HCT116 (cell line): Measurements from ENCODE around the gene WHRN.

Experiments
- MAX ChIP-seq: IDR thresholded peaks from 2 replicates; pipeline ENCODE4 v1.6.1; 2012
- POLR2A ChIP-seq: IDR thresholded peaks from 2 replicates; pipeline ENCODE4 v1.7.0; 2011; ENCODE audit warnings: borderline replicate concordance; ENCODE audit not compliant: insufficient read depth, insufficient read length; ENCODE audit errors: extremely low read depth
- ZNF274 ChIP-seq: fragments of 200-500 bp; sonication (Bioruptor generic); IDR thresholded peaks from 2 replicates; pipeline ENCODE4 v1.6.1; 2014; ENCODE audit warnings: mild to moderate bottlenecking, low read depth, low read length, inconsistent platforms
- TF ChIP-seq, protein P1 (sequence below), 3 experiments: fragments of 200-600 bp in 1 of 3; sonication (generic) in 1 of 3; IDR thresholded peaks in 2 of 3; conservative IDR thresholded peaks in 1 of 3; 2 replicates each; pipeline ENCODE4 v1.5.1; 2012 to 2017; ENCODE audit warnings: low read depth in 2 of 3, low read length in 2 of 3, antibody characterized with exemption in 1 of 3, borderline replicate concordance in 1 of 3, control low read depth in 1 of 3, mild to moderate bottlenecking in 1 of 3, mixed read lengths in 1 of 3, mixed run types in 1 of 3, moderate library complexity in 1 of 3; ENCODE audit not compliant: insufficient read depth in 1 of 3
- TF ChIP-seq, protein P2 (sequence below): IDR thresholded peaks from 2 replicates; pipeline ENCODE4 v1.6.1; 2012; ENCODE audit warnings: low read depth

- TF ChIP-seq, protein P1, sequence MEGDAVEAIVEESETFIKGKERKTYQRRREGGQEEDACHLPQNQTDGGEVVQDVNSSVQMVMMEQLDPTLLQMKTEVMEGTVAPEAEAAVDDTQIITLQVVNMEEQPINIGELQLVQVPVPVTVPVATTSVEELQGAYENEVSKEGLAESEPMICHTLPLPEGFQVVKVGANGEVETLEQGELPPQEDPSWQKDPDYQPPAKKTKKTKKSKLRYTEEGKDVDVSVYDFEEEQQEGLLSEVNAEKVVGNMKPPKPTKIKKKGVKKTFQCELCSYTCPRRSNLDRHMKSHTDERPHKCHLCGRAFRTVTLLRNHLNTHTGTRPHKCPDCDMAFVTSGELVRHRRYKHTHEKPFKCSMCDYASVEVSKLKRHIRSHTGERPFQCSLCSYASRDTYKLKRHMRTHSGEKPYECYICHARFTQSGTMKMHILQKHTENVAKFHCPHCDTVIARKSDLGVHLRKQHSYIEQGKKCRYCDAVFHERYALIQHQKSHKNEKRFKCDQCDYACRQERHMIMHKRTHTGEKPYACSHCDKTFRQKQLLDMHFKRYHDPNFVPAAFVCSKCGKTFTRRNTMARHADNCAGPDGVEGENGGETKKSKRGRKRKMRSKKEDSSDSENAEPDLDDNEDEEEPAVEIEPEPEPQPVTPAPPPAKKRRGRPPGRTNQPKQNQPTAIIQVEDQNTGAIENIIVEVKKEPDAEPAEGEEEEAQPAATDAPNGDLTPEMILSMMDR (IDR thresholded peaks at IDR 0.05 in 2 of 3, conservative IDR thresholded peaks at IDR 0.05 in 1 of 3; ENCODE audit: borderline replicate concordance in 1 of 3, insufficient read depth in 1 of 3, low read depth in 2 of 3, low read length in 2 of 3) = no peak
- TF ChIP-seq, protein P2, sequence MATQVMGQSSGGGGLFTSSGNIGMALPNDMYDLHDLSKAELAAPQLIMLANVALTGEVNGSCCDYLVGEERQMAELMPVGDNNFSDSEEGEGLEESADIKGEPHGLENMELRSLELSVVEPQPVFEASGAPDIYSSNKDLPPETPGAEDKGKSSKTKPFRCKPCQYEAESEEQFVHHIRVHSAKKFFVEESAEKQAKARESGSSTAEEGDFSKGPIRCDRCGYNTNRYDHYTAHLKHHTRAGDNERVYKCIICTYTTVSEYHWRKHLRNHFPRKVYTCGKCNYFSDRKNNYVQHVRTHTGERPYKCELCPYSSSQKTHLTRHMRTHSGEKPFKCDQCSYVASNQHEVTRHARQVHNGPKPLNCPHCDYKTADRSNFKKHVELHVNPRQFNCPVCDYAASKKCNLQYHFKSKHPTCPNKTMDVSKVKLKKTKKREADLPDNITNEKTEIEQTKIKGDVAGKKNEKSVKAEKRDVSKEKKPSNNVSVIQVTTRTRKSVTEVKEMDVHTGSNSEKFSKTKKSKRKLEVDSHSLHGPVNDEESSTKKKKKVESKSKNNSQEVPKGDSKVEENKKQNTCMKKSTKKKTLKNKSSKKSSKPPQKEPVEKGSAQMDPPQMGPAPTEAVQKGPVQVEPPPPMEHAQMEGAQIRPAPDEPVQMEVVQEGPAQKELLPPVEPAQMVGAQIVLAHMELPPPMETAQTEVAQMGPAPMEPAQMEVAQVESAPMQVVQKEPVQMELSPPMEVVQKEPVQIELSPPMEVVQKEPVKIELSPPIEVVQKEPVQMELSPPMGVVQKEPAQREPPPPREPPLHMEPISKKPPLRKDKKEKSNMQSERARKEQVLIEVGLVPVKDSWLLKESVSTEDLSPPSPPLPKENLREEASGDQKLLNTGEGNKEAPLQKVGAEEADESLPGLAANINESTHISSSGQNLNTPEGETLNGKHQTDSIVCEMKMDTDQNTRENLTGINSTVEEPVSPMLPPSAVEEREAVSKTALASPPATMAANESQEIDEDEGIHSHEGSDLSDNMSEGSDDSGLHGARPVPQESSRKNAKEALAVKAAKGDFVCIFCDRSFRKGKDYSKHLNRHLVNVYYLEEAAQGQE = no peak
- TF ChIP-seq POLR2A = no peak
- TF ChIP-seq ZNF274 = no peak
- no peak for TF ChIP-seq MAX
Observed at GRCh38 chr9:114429488-114429887, 75.8 kb downstream of the WHRN start.
